ACHN (cell line): ENCODE data around the gene RAB18.
"Not testable (repeated sequence)": the region's sequence is repeated elsewhere in the genome, so short reads cannot be mapped to it uniquely, and the experiment has no call there.

ENCODE experiments used
- DNase-seq: peaks from one replicate; pipeline ENCODE4 v3.0.0-alpha.2; 2015
- in situ Hi-C: cut with HindIII; loops from 2 replicates; pipeline ENCODE4 v1.10.0; 2017; ENCODE audit warnings: low sequenced_read_pairs, low pct_ligation_motif_present, low pct_unique_long_range_greater_than_20kb

The RAB18 gene

DNA sequence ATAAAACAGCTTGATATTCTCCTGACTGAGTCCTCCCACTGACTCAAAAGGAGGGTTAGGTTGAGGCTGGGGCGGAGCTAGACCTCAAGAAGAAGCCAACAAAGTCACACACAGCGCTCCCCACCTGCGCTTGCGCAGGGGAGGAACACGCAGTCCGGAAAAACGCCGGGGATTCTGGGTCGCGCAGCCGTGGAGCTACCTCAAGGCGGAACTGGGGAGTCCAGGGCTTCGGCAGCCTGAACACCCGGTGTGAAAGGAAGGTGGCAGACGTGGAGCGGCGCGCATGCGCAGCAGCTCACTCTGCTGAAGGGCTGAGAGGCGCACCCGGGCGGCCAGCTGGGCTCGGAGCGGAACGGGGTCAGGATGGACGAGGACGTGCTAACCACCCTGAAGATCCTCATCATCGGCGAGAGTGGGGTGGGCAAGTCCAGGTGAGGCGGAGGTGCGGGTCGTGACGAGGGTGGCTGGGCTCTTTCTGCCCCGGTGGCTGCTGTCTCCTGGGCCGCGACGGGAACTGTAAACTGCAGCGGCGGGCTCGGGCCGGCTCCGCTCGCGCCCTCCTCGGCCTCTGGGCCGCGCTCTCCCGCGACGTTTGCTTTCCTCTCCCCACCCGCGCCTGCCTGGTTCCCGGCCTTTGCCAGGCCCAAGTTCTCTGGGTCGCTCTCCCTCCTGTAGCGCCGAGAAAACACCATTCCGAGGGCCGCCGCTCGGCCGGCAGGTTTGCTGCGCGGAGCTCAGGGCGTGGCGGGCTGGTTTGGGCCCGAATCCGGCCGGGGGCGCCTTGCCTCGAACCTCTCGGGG, at the start of gene RAB18:
TSS of gene RAB18 (plus strand) at position 298 of the 801 bp plus-strand sequence. CDS start at position 364, 66 bp downstream.
- peak; percentile 97 for DNase-seq
- in situ Hi-C loops: no loop called here

DNA sequence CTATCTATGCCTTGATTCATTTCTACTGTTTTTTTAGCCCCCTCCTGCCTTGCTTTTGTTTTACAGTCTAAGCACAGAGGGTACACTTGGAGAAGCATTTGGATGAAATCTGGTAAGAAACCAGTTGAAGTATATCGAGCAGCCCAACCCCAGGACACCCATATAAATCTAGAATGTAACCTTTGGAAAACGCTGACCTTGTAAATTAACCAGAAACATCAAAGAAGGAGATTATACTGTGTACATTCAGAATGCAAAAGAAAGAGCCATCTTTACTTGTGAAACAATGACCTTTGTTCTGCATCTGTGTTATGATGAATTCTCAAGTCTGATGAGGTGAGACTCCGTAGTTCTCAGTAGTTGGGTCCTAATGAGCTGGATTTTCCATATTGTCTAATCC, 49.3 kb upstream of the RAB18 start:
- no peak for DNase-seq
- in situ Hi-C loops: no loop called here

DNA sequence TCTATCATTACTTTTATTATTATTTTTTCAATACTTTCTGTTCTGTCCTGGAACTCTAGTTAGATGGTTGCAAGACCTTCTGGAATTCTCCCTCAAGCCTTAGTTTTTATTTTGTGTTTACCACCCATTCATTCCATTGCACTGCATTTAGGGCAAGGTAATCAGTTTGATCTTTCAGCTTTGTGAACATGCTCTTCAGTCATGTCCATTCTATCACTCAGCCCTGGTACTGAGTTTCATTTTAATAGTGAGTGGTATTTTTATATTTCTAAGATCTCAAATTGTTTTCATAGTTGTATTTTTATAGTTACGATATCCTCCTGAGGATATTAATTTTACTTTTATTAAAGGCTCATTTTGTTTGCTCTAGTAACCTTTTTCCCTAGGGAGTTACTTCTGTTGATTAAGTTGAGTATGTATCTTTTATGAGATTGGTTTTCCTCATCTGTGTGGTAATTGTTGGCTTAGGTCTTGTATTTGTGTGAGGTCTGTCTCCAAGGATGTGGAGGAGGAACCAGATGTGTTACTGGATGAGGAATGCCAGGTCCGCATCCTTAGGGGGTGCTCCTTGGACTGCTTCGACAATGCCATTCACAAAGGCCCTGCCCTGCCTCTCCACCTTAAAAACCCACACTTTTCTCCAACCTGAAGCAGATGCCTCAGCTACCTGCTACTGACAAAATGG, 46.7 kb upstream of the RAB18 start:
- no peak for DNase-seq
- in situ Hi-C loops: no loop called here

DNA sequence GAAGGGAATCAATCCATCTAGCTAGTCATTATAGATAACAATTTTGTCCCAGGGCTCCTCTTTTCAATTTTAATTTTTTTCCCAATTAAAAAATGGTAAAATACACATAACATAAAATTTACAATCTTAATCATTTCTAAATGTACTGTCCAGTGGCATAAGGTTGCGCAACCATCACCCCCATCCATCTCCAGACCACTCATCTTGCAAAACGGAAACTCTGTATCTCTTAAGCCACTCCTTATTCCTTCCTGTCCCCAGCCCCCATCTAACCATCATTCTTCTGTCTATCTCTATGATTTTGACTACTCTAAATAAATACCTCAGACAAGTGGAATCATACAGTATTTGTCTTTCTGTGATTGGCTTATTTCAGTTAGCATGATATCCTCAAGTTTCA, 46.1 kb upstream of the RAB18 start:
- in situ Hi-C loops: no loop called here
- DNase-seq: no peak

DNA sequence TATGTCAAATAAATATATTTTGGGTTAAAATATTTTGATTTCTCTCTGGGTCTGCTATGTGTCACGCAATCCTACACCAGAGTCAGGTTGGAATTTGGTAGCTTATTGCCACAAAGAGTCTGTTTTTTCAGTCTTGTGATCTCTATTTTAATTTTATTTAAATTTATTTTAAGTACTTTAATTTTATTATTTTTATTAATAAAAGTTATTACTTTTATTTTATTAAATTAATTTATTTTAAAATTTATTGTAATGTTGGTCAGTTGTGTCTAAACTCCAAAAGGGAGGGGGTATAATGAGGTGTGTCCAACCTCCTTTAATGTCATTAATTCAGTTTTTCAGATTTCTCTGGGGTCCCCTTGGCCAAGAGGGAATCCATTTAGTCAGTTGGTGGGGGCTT, 42.8 kb upstream of the RAB18 start:
- no peak for DNase-seq
- in situ Hi-C loops: no loop called here

DNA sequence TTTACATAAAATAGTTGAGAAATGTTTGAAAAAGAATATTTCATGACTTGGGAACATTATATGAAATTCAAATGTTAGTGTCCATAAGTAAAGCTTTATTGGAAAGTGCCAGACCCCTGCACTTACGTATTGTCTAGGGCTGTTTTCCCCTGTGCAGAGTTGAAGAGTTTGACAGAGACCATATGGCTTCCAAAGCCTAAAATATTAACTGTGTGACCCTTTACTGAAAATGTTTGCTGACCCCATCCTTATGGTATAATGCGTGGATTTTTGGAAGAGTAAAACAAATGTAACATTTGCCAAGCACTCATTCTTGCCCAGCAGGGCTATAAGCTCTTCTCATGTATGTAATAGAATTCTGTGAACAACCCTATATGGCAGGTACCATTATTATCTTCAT, 40.1 kb upstream of the RAB18 start:
- in situ Hi-C loops: no loop called here
- no peak for DNase-seq

DNA sequence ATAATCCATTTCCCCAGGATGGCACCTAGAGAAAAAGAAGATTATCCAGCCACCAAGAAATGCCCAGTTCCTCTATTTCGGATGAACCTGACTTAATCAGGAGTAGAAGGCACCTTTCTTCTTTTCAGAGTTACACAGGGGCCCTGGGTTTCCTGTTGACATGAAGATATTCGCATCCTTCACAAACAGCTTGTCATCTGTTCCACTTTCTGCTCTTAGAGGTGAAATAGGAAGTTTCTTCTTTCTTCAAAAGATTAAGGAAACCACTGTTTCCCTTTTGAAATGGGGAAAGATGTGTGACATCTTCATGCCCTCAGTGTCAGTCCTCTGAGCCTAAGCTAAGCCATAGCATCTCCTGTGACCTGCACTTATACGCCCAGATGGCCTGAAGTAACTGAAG, 39.1 kb upstream of the RAB18 start:
- in situ Hi-C loops: no loop called here
- DNase-seq: no peak

DNA sequence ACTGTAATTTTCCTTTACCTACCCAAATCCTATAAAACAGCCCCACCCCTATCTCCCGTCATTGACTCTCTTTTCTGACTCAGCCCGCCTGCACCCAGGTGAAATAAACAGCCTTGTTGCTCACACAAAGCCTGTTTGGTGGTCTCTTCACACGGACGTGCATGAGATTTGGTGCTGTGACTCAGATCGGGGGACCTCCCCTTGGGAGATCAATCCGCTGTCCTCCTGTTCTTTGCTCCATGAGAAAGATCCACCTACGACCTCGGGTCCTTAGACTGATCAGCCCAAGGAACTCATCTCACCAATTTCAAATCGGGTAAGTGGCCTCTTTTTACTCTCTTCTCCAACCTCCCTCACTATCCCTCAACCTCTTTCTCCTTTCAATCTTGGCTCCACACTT, 38.5 kb upstream of the RAB18 start:
- DNase-seq, in situ Hi-C loops: not testable (repeated sequence)

DNA sequence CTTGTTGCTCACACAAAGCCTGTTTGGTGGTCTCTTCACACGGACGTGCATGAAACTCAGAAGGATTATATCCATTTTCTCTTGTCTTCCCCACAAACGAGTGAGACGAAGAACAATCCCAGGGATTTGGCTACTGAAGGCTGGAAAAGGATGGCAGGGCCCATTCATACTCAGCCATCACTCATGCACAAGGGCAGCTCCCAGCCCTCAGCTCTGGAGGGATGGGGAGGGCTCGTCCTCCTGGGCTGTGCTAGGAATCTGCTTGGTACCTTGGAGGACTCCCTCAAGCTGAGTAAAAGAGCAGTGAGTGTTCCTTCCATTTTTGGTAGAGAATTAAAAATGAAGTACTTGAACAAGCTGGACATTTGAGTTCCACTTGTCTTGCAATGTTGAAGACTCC, 33.2 kb upstream of the RAB18 start:
- no peak for DNase-seq
- in situ Hi-C loops: no loop called here

DNA sequence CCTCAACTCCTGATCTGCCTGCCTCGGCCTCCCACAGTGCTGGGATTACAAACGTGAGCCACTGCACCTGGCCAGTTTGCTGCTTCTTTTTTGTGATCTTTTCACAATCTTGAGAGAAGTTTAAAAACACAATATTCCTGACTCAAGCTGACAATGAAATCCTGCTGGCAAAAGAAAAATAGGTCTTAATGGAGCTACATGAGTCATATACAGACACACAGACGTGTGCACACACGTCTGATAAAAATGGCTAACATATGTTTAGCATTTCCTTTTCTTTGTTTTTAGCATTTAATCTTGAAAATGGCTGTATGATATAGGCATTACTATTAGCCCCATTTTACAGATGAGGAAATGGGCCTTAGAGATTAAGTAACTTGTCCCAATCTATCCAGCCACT, 29.4 kb upstream of the RAB18 start:
- in situ Hi-C loops: no loop called here
- no peak for DNase-seq

DNA sequence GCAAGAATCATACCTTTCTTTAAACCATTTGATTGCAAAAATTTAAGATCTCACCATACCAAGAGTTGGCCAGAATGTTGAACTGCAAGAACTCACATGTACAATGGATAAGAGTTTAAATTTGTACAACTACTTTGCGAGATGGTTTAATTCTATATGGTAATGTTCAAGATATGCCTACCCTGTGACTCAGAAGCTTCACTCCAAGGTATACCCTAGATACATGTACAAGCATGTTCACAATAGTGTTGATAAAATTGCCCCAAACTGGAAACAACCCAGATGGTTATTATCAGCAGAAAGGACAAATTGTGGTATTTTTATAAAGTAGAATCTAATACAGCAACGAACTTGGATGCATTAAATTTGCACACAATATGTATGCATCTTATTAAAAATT, 25.1 kb upstream of the RAB18 start:
- in situ Hi-C loops: no loop called here
- no peak for DNase-seq

DNA sequence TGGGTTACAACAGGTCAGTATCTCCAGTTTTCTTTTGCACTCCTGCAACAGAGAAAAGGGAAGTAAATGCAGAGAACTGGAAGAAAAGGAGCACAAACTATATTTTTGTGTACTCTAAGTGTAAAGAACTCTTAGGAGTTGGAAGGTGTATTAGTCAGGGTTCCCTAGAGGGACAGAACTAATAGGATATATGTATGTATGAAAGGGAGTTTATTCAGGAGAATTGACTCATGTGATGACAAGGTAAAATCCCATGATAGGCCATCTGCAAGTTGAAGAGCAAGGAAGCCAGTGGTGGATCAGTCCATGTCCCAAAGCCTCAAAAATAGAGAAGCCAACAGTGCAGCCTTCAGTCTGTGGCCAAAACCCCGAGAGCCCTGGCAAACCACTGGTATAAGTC, 22.6 kb upstream of the RAB18 start:
- no peak for DNase-seq
- in situ Hi-C loops: no loop called here

DNA sequence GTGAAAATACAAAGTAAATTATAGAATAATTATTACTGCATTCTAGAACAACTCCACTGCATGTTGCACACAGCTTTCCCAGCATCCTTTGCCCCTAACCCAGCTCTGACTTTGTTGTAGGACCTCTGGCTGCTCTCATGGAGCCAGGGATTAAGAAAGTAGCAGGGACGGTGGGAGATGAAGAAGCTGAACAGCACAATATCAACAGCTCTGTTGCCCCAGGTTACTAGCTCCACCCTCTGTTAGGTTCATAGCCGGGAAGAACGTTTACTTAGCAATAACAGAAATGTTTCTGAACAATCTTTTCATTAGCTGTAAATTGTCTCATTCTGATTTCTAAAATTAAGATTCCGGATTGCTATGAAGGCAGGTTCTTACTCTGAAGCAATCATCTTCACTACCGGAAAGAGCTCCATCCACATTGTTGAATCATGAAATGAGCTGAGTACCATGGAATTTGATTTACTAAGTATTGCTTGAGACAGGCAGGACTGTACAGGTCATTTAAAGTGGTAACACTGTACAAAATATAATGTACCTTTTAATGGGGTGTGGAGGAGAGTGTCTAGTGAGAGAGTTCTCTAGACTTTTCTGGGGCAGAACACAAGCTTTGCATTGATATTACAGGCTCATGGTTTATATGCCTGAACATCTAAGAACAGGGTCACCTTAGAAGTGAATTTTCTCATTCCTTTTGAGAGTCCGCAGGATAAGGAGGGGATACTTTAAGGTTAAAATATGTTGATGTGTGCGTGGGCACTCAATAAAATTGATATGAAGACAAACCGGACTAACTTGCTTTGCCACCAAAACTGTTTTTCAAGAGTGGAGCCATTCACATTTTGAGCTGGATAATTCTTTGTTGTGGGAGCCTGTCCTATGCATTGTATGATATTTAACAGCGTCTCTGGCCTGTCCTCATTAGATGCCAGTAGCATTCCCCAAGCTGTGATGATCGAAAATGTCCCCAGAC, 20.8 kb upstream of the RAB18 start:
- in situ Hi-C loops: no loop called here
- DNase-seq: no peak

DNA sequence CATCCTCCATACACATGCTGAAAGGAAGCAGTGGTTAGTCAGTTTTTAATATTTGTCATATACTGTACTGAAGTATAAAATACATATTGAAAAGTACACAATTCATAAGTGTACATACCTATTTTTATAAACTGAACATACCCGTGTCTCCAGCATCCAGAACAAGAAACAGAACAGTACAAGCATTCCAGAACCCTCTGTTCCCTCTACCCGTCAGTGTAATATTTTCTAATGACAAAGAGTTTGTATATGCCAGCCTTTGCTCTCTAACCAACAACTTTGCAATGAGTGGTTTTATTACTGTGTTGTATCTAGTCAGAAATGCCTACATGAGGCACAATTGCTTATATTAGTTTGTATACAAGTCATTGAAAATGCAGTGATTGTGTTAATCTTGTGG, 18.7 kb upstream of the RAB18 start:
- no peak for DNase-seq
- in situ Hi-C loops: no loop called here

DNA sequence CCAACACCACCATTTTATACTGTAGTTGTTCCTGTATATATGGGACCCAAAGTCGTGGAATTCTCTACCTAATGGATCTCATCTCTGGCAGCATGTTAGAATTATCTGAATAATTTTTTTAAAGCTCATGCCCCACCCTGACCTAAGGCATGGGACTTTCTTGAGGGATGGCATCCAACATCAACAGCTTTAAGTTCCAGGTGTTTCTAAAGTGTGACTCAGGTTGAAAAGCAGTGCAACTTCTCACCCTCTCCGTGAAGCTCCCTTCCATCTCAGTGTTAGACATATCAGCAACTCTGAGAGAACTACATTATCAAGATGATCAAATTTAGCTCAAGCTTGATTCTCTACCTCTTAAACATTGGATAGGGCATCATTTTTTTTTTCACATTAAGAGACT, 18.1 kb upstream of the RAB18 start:
- no peak for DNase-seq
- in situ Hi-C loops: no loop called here

DNA sequence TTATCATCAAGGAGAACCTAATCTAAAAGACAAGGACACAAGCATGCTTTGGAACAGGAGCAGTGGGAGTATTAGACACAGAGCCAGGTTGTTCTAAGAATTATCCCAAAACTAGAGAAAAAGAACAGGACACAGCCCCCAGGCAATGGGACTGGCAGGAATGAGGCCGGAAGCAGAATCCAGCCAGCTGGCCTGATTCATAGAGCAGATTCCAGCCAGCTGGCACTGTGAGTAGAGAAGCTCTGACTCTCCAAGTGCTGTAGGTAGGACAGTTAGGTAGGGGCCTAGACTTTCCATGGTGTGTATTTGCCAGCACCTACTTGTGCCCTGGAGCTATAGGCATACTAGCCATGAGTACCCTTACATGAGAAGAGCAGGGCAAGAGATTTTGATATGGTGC, 13.3 kb upstream of the RAB18 start:
- no peak for DNase-seq
- in situ Hi-C loops: no loop called here

DNA sequence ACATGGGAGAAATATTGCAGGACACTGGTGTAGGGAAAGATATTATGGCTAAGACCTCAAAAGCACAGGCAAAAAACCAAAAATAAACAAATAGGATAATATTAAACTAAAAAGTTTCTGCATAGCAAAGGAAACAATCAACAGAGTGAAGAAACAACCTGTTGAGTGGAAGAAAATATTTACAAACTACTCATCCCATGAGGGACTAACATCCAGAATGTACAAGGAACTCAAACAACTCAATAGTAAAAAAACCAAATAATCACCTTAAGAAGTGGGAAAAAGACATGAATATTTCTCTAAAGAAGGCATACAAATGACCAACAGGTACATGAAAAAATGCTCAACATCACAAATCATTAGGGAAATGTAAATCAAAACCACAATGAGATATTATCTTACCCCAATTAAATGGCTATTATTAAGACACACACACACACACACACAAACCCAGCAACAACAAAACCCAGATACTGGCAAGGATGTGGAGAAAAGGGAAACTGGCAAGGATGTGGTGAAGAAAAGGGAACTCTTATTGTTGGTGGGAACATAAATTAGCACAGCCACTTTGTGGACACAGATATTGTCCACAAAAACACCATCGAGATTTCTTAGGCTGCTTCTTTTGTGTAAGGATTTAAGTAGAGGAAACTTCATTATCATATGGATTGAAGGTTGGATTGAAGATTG, 9.8 kb upstream of the RAB18 start:
- in situ Hi-C loops: no loop called here
- DNase-seq: no peak

DNA sequence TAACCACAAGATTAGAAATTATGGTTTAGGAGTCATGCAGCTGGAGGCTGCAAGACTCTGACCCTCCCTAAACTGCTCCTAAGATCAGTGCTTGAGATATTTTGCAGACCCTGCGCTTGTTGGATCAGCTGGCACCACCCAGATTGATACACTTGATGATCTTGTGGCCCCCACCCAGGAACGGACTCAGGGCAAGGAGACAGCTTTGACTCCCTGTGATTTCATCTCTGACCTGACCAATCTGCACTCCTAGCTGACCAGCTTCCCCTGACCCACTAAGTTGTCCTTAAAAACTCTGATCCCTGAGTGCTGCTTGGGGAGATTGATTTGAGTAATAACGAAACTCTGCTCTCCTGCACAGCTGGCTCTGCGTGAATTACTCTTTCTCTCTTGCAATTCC, 8.0 kb upstream of the RAB18 start:
- DNase-seq: no peak
- in situ Hi-C loops: no loop called here

DNA sequence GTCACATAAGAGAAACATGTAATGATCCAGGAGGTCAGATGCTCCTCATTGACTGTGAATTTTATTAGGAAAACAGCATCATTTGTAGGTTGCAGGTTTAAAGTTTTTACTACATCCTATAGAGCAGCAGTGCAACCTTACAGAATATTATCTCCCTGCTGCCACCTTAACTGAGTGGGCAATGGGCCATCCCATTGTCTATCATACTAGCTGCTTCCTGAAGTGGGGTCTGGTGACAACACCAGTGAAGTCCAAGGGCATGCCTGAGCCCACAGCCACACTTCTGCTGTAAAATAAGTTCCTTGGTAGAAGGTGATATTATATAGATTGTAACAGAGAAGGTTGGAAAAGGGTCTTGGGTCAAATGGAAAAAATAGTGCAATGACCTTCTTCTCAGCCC, 4.0 kb upstream of the RAB18 start:
- DNase-seq: no peak
- in situ Hi-C loops: no loop called here
